Activated effector memory CD4-positive, alpha-beta T cell treated with Interleukin-2 at 50 U/mL for 16 hours (primary cell): Measurements from ENCODE around the gene EFCAB11.
"Not testable (repeated sequence)": the region's sequence is repeated elsewhere in the genome, so short reads cannot be mapped to it uniquely, and the experiment has no call there.

ENCODE experiments used
- DNase-seq: peaks from one replicate; pipeline ENCODE4 v3.0.0-alpha.2; 2020

The EFCAB11 gene

DNA sequence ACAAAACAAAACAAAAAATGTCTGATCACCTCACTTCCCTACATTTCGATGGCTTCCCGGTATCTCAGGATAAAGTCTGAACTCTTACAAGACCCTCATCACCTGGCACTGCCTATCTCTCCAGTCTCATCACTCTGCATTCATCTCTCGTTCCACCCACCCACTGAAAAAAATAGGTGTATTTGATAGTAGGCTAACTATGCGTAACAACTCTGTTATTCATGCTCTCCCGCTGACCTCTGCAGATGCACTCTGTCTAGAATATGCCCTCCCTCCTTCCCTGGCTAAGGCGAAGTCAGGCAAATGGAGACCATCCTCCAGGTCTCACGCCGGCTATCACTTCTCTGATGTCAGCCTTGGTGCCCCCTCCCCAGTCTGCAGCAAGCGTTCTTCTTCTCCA lies 44.9 kb downstream of the EFCAB11 start:
- DNase-seq, result no peak

DNA sequence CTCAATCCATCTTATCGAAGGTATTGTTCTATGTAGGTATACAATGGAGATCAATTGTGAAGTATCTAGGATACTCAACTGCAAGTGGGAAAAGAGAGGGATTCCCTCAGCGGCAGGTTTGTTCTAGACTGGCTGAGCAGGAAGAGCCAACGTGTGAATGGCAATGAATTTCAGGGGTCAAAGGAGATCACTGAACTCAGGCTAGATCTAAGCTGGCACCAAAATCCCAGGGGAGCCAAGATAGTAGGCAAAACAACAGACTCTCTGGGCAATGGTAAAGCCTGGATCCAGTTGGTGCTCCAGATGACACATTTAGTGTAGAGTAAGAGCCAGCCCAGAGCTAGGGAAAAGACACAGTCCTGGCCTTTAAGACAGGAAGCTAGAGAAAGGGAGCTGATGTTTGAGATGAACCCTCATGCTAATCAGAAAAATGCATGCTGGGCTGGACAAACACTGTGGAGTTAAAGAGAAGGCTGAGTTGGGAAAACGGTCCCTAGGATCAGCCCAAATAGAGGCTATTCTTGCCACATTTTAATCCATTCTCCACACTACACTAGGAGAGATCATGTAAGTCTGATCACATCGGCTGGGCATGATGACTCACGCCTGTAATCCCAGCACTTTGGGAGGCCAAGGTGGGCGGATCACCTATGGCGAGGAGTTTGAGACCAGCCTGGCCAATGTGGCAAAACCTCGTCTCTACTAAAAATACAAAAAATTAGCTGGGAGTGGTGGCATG lies 45.6 kb downstream of the EFCAB11 start:
- no peak for DNase-seq

DNA sequence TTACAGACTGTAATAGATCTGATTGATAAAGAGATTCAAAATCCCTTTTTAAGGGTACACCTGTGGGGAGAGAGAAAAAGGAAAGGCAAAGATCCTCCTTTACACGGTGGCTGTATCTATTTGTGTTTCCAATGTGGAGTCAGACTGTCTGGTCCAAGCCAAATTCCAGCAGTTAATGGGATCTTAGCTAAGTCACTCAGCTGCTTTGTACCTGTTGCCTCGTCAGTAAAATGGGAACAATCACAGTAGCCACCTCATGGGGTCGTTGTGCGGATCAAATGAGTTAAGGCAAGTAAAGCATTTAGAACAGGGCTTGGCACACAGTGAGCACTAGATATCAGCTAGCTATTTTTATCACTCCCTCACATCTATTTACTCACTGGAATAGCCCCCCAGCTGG lies 46.9 kb downstream of the EFCAB11 start:
- DNase-seq, result no peak

DNA sequence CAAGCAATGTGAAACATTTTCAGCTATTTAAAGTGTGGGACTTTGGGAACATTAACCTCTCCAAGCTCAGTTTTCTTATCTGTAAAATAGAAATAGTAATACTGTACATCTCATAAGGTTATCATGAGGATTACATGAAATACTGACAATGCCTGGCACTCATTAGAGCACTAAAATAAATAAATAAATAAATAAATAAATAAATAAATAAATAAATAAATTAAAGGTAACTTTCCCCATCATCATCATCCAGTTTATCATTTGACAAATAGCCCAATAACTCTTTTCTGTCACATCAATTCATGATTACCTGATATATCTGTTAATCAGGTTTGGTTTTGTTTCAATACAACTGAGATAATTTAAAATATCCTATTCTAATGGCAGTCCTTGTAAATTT lies 48.5 kb downstream of the EFCAB11 start:
- DNase-seq, result no peak

DNA sequence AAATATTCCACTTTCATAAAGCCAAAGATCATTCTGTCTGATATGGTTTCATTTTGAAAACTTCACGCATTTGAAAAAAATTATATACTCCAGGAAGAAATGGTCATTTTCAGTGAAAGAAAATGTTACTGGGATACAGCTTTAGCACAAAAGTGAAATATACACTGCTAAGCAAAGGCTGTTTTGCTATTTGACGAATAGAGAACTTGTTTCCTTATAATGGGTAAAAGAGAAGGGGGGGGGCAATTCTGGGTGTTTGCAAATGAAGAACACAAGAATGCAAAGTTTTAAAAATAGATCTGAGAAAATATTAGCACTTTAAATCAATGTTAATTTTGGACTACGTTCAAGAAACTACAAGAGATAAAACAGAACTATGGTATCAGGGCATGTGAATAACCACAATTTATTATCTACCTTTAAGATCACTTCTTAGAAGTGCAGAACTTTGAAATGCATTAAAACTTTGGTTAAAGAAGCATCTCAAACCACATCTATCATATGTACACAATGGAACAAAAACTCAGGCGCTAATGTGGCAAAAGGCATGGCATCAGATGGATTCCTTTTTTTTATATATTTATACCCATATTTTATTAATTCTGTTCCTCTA lies 51.1 kb downstream of the EFCAB11 start:
- no peak for DNase-seq

DNA sequence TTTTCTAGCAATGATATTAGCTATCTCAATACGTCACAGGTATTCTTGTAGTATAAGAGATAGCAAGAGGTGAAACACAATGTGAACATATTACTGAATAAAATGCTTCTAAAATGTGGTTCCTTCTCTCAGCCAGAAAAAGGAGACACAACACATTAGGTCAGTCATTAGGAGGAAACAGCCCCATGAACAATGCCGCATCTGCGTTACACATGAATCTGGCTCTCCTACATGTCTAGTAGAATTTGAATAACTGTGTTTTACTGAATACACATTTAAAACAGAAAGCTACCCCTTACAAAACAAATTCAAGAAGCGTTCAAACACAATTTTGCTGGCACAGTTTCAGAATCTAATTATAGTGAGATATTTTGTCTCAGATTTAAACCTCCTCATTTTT lies 51.6 kb downstream of the EFCAB11 start:
- no peak for DNase-seq

DNA sequence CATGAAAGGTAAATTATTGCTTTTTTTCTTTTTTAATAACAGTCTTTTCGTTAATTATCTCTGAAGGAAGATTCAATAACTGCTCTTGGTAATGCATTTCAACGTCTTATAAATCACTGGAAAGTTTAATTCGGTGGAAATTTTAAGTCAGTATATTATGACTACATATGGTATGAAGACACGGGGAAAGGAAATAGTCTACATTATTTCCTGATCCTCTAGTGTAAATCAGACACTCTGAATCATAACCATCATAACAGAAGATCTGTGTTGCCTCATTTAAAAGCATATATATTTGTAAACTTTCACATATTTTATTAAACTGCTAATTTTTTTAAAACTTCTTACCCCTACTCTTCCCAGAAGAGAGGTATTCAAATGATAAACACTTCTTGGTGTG lies 53.7 kb downstream of the EFCAB11 start:
- no peak for DNase-seq

DNA sequence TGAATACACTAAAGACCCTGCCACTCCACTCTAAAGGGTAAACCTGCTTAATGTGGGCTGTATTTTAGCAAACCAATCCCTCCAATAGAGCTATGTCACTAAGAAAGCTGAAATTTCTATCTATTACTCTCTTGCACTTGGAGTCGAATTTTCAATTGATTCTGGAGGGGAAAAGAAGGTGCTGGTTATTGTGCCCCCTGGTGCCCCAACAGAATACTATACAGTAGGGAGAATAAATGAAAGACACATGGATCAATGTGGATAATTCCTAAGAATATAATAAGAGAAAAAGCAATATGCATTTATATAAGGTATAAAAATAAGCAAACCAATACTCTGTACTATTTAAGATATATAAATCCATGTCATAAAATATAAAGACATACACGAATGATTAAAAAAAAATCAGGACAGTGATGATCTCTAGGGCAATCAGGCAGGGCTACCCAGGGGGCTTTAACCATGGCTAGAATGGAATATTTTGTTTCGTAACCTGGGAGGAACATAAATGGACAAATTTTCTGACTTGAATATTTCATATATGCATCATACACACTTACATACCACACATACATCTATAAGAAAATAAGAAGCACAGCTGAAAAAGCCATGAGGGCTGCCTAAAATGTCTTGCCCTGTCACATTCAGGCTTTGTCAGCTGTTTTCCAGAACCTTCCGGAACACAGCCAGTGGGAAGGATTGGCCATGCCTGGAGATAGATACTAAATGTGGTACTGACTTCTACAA lies 54.4 kb downstream of the EFCAB11 start:
- no peak for DNase-seq

DNA sequence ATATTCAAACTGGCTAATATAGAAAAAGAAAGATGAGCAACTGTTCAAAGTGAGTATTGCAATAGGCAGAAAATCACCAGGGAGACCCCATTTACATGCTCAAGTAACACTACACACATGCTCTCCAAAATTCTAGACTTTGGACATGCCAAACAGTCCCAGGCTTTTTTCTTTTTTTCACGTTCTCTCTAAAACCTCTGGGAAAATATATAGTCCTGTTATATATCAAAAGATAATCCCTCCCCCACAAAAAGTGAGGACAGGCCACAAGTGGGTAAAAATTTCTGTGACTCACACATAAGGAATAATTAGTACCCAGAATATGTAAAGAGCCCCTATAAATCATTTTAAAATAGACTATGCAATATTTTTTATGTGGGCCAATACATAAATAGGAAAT lies 55.2 kb downstream of the EFCAB11 start:
- no peak for DNase-seq

DNA sequence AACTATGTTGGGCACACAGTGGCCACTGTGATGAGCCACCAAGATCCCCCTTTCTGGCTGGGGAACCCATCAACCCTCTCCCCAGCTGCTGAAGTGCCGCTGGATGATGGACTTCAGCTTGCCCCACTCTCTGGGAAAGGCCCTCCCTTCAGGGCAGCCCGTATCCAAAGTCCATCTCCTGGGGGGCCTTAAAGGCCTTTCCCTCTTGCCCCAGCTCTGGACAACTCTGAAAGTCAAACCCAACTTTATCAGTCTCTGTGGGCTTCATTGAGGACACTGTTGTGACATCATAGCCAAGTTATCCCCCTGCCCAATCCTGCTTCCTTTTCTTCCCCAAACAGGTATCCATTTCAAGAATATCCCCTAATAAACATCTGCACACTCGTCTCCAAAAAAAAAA lies 61.1 kb downstream of the EFCAB11 start:
- not testable (repeated sequence) for DNase-seq

DNA sequence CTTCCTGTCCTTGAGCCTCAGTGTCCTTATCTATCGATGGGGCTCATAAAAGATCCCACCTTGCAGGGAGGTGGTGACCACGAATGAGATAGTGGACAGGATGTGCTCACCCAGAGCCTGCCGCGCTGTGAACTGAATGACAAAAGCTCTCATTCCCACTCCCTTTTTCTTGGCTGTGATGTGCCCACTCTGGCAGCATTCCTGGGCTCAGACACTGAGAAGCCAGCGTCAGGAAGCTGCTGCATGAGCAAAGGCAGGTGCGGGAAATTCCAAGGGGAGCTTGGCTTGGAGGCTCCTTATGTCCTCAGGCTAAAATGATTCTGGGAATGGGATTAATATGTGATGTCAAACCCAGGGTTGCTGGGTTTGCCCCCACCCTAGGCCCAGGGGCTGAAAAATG lies 61.6 kb downstream of the EFCAB11 start:
- DNase-seq, result no peak

DNA sequence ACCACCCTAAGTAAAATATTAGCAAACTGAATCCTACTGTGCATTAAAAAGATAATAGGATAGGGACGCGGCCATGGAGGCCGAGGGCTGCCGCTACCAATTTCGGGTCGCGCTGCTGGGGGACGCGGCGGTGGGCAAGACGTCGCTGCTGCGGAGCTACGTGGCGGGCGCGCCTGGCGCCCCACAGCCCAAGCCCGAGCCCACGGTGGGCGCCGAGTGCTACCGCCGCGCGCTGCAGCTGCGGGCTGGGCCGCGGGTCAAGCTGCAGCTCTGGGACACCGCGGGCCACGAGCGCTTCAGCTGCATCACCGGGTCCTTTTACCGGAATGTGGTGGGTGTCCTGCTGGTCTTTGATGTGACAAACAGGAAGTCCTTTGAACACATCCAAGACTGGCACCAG lies 62.8 kb downstream of the EFCAB11 start:
- DNase-seq, result not testable (repeated sequence)

DNA sequence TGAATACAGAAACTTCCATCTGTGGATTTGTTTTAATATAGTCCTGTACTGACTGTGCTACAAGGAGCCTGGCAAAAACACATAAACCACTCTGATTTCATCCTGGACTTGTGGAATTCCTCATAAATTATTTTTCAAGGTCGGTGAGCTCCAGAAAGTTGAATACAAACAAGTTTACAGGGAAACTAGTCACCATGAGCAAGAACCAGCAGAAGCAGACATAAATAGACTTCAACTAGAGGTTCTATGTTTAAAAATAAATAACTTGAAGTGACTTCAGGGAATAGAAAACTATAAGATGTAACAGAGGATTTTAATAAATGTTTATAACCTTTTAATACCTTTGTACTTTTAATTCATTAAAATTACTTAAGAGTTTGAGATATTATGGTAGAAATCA lies 63.5 kb downstream of the EFCAB11 start:
- DNase-seq, result no peak

DNA sequence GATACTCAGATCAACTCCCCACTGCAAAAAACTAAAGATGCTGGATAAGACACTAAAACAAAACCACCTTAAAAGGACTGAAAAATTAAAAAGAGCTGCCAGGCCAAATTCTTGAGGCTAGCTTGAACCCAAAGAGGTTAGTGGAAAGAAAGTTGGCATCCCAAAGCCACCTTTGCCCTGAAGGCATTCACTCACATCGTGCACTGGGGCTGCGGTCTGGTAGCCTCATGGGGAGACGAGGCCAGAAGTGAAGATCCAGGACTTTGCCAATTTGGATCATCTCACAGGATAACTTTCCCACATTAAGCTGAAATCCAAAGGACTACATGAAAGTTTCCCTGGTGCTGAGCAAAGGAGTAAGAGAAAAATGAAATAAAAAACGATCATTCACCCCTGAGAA lies 63.9 kb downstream of the EFCAB11 start:
- no peak for DNase-seq

DNA sequence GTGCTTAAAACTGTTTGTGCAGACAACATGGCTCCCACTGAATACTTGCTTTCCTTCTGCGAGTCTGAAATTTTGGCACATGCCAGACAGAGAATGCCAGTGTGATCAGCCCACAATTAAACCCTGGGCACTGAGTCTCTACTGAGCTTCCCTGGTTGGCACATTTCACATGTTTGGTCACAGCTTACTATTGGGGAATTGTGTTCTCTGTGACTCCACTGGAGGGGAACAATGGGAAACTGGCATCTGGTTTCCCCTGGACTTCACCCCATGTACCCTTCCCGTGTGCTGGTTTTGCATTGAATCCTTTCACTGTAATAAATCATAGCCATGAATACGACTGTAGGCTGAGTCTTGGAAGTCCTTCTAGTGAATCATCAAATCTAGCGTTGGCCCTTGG lies 64.9 kb downstream of the EFCAB11 start:
- no peak for DNase-seq

DNA sequence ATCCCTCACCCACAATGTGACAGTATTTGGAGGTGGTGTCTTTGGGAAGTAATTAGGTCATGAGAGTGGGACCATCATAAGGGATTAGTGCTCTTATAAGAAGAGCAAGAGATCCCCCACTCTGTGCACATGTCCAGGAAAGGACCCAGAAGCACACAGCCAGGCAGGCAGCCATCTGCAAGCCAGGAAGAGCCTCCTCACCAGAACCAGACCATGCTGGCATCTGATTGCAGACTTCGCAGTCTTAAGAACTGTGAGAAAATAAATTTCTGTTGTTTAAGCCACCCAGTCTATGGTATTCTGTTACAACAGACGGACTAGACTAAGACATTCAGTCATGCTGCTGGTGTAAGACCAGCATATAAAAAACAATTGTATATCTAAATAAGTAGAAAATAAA lies 69.8 kb downstream of the EFCAB11 start:
- DNase-seq, result no peak

DNA sequence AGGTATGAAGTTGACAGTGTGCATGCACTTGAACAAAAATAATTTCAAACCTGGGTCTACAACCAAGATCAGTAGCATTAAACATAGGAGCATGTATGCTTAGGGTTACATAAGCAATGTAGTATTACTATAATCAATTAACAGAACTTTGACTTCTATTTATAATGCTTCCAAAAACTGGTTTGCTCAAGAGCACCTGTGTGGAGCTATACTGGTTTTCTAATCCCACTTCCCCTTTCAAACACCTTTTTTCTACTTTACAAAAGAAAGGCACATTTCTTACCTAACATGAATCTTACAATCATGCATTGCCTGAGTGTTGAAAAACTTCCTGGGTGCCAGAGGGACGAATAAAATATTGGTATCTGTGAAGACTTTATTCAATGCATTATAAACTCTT lies 72.7 kb downstream of the EFCAB11 start:
- DNase-seq, result no peak

DNA sequence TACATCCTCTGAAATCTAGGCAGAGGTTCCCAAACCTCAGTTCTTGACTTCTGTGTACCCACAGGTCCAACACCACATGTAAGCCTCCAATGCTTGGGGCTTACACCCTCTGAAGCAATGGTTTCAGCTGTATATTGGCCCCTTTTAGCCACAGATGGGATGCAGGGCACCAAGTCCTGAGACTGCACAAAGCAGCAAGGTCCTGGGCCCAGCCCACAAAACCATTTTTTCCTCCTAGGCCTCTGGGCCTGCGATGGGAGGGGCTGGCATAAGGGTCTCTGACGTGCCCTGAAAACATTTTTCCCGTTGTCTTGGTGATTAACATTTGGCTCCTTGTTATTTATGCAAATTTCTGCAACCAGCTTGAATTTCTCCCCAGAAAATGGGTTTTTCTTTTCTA lies 80.4 kb downstream of the EFCAB11 start:
- DNase-seq, result not testable (repeated sequence)

DNA sequence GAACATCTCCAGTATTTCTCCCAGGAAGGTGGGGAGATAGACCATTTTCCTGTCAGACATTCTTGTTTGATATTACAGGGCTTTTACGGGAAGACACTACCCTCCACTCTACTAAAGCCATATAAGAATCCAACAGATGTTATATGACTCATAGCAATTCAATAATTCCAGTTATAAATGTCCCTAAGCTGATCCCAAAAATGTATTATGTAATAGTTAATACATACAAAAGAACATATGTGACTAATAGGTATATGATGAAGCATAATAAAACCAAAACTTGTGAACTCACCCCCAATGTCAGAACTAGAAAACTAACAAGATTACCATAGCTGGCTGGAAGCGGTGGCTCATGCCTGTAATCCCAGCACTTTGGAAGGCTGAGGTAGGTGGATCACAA lies 84.2 kb downstream of the EFCAB11 start:
- DNase-seq, result no peak

DNA sequence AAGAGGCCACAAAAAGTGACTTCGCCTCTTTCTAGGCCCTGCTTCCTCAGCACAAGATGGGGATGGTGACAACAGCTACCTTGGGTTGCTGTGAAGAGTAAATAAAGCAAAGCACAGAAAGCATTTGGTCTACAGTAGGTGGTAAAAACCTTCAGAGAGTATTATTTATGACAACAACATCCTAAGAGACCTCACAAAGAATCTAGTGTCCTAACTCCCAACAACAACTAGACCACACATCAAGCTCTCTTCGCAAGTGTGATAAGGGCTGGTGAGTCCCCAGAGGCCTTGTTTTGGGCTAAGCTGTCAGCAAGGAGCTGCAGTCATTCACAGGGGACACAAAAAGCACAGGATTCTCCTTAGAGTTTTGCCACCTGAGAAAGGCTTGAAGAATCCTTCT lies 84.9 kb downstream of the EFCAB11 start:
- DNase-seq, result no peak

DNA sequence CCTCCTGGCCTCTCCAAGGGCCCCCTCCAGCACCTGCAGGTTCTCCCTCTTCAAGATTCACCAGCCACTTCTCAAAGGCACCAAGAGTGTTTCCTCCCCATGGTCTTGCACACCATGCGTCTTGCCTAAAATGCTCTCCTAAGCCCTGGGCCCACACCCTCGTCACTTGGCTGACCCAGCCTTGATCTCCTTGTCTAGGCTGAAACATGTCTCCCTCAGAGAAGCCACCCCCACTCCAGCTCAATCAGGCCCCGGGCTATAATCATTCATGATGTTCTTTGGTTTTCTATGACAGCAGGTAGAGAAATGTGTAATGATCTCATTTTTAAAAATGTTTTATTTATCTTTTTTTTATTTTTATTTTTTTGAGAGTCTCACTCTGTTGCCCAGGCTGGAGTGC lies 88.1 kb downstream of the EFCAB11 start:
- DNase-seq, result no peak

DNA sequence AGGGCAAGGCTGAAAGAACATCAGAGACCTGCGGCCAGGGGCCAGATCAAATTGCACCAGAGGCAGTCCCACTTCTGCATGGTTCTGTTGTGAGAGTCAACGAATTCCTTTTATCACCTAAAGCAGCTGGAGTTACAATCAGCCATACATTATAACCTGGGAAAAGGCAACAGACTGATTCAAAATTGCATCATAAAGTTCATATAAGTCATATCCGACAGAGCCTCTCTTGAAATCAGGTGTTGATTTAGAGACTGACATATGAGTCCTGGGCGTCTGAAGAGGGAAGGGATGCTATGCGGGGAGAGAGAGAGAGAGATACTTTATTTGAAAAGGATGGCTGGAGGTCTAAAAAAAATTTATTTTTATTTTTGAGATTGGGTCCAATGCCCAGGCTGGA lies 89.4 kb downstream of the EFCAB11 start:
- no peak for DNase-seq

DNA sequence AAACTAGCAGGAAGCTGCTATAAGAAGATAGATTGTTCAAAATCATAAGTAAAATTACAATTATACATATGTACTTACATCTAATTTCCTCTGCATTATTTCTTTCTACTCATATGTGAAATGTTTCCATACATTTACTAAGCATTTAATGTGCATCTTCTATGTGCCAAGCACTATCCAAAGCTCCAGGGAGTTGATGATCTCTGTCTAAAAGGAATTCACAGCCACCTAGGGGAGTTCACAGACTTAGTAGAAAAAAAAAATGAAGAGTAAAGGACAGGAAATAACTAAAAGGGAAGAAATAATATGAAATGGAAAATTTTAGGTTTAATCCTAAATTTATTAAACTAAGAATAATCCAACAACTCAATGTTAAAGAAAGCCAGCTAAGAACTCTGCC lies 91.7 kb downstream of the EFCAB11 start:
- no peak for DNase-seq

DNA sequence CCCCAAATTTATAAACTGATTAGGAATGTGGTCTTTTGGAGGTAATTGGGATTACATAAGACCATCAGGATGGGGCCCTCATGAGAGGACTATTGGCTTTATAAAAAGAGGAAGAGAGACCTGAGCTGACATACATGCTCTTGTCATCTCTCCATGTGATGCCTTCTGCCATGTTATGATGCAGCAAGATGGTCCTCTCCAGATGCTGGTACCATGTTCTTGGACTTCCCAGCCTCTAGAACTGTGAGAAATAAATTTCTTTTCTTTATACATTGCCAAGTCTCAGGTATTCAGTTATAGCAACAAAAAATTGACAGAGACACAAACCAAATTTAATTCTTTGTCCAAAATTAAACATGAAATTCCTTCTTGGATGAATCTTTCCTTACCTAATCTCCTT lies 92.9 kb downstream of the EFCAB11 start:
- no peak for DNase-seq
